ENCODE measurements around the gene AUTS2.

AUTS2 gene

GRCh38 chr7:70426249-70426880 is 828.1 kb downstream of the AUTS2 start:
- H3K4me1 ChIP-seq (ENCODE audit: control insufficient read depth in 1 of 2, insufficient read depth in 2 of 2, low read length in 2 of 2): no peaks in the 10 kb centered on the region
- H3K4me3 ChIP-seq (ENCODE audit: low read depth in 1 of 2, low read length in 2 of 2): no peak overlapping the region
- no peak overlapping the region for H3K27ac ChIP-seq (ENCODE audit: low read depth, low read length)
- H3K9ac ChIP-seq (ENCODE audit: low read depth in 1 of 2, low read length in 2 of 2): no peak overlapping the region
- no peaks in the 10 kb centered on the region for H3K9me3 ChIP-seq (ENCODE audit: control insufficient read depth in 1 of 2, low read length in 2 of 2)
- no peaks in the 10 kb centered on the region for H3K36me3 ChIP-seq (ENCODE audit: control insufficient read depth in 1 of 2, insufficient read depth in 2 of 2, low read length in 2 of 2)
- no peaks in the 10 kb centered on the region for H3K27me3 ChIP-seq (ENCODE audit: control insufficient read depth in 1 of 2, insufficient read depth in 2 of 2, low read length in 2 of 2)

- Histone ChIP-seq H3K9me3 (ENCODE audit: control insufficient read depth in 1 of 2, low read length in 2 of 2) (no peaks in the 10 kb centered on the region), H3K4me1 (ENCODE audit: control insufficient read depth in 1 of 2, insufficient read depth in 2 of 2, low read length in 2 of 2) (no peaks in the 10 kb centered on the region), H3K9ac (ENCODE audit: low read depth in 1 of 2, low read length in 2 of 2) (no peak overlapping the region), H3K27ac (ENCODE audit: low read depth, low read length) (no peak overlapping the region), H3K4me3 (ENCODE audit: low read depth in 1 of 2, low read length in 2 of 2) (no peak overlapping the region), H3K27me3 (ENCODE audit: control insufficient read depth in 1 of 2, insufficient read depth in 2 of 2, low read length in 2 of 2) (no peaks in the 10 kb centered on the region), H3K36me3 (ENCODE audit: control insufficient read depth in 1 of 2, insufficient read depth in 2 of 2, low read length in 2 of 2) (no peaks in the 10 kb centered on the region)
Measured at GRCh38 chr7:70432567-70433001, 834.3 kb downstream of the AUTS2 start.

- Histone ChIP-seq H3K9ac (ENCODE audit: low read depth in 1 of 2, low read length in 2 of 2) (no peak overlapping the region), H3K9me3 (ENCODE audit: control insufficient read depth in 1 of 2, low read length in 2 of 2) (no peaks in the 10 kb centered on the region), H3K36me3 (ENCODE audit: control insufficient read depth in 1 of 2, insufficient read depth in 2 of 2, low read length in 2 of 2) (no peaks in the 10 kb centered on the region), H3K27me3 (ENCODE audit: control insufficient read depth in 1 of 2, insufficient read depth in 2 of 2, low read length in 2 of 2) (no peaks in the 10 kb centered on the region), H3K4me1 (ENCODE audit: control insufficient read depth in 1 of 2, insufficient read depth in 2 of 2, low read length in 2 of 2) (no peaks in the 10 kb centered on the region), H3K4me3 (ENCODE audit: low read depth in 1 of 2, low read length in 2 of 2) (no peak overlapping the region), H3K27ac (ENCODE audit: low read depth, low read length) (no peak overlapping the region)
Measured at GRCh38 chr7:70434376-70434775, 836.1 kb downstream of the AUTS2 start.

- H3K9ac ChIP-seq (ENCODE audit: low read depth in 1 of 2, low read length in 2 of 2): no peak overlapping the region
- H3K4me1 ChIP-seq (ENCODE audit: control insufficient read depth in 1 of 2, insufficient read depth in 2 of 2, low read length in 2 of 2): no peaks in the 10 kb centered on the region
- no peaks in the 10 kb centered on the region for H3K36me3 ChIP-seq (ENCODE audit: control insufficient read depth in 1 of 2, insufficient read depth in 2 of 2, low read length in 2 of 2)
- no peak overlapping the region for H3K27ac ChIP-seq (ENCODE audit: low read depth, low read length)
- H3K27me3 ChIP-seq (ENCODE audit: control insufficient read depth in 1 of 2, insufficient read depth in 2 of 2, low read length in 2 of 2): no peaks in the 10 kb centered on the region
- H3K4me3 ChIP-seq (ENCODE audit: low read depth in 1 of 2, low read length in 2 of 2): no peak overlapping the region
- H3K9me3 ChIP-seq (ENCODE audit: control insufficient read depth in 1 of 2, low read length in 2 of 2): no peaks in the 10 kb centered on the region
Measured at GRCh38 chr7:70434821-70435220, 836.5 kb downstream of the AUTS2 start.

- Histone ChIP-seq H3K4me3 (ENCODE audit: low read depth in 1 of 2, low read length in 2 of 2) (no peak overlapping the region), H3K4me1 (ENCODE audit: control insufficient read depth in 1 of 2, insufficient read depth in 2 of 2, low read length in 2 of 2) (no peaks in the 10 kb centered on the region), H3K9ac (ENCODE audit: low read depth in 1 of 2, low read length in 2 of 2) (no peak overlapping the region), H3K27me3 (ENCODE audit: control insufficient read depth in 1 of 2, insufficient read depth in 2 of 2, low read length in 2 of 2) (no peaks in the 10 kb centered on the region), H3K9me3 (ENCODE audit: control insufficient read depth in 1 of 2, low read length in 2 of 2) (no peaks in the 10 kb centered on the region), H3K36me3 (ENCODE audit: control insufficient read depth in 1 of 2, insufficient read depth in 2 of 2, low read length in 2 of 2) (no peaks in the 10 kb centered on the region), H3K27ac (ENCODE audit: low read depth, low read length) (no peak overlapping the region)
Measured at GRCh38 chr7:70435634-70436033, 837.4 kb downstream of the AUTS2 start.

- no peaks in the 10 kb centered on the region for H3K9me3 ChIP-seq (ENCODE audit: control insufficient read depth in 1 of 2, low read length in 2 of 2)
- no peak overlapping the region for H3K27ac ChIP-seq (ENCODE audit: low read depth, low read length)
- H3K4me1 ChIP-seq (ENCODE audit: control insufficient read depth in 1 of 2, insufficient read depth in 2 of 2, low read length in 2 of 2): no peaks in the 10 kb centered on the region
- no peak overlapping the region for H3K4me3 ChIP-seq (ENCODE audit: low read depth in 1 of 2, low read length in 2 of 2)
- no peaks in the 10 kb centered on the region for H3K27me3 ChIP-seq (ENCODE audit: control insufficient read depth in 1 of 2, insufficient read depth in 2 of 2, low read length in 2 of 2)
- H3K36me3 ChIP-seq (ENCODE audit: control insufficient read depth in 1 of 2, insufficient read depth in 2 of 2, low read length in 2 of 2): no peaks in the 10 kb centered on the region
- no peak overlapping the region for H3K9ac ChIP-seq (ENCODE audit: low read depth in 1 of 2, low read length in 2 of 2)
Measured at GRCh38 chr7:70436790-70437350, 838.6 kb downstream of the AUTS2 start.

- H3K27ac ChIP-seq (ENCODE audit: low read depth, low read length): no peak overlapping the region
- no peaks in the 10 kb centered on the region for H3K9me3 ChIP-seq (ENCODE audit: control insufficient read depth in 1 of 2, low read length in 2 of 2)
- no peak overlapping the region for H3K9ac ChIP-seq (ENCODE audit: low read depth in 1 of 2, low read length in 2 of 2)
- H3K27me3 ChIP-seq (ENCODE audit: control insufficient read depth in 1 of 2, insufficient read depth in 2 of 2, low read length in 2 of 2): no peaks in the 10 kb centered on the region
- H3K4me1 ChIP-seq (ENCODE audit: control insufficient read depth in 1 of 2, insufficient read depth in 2 of 2, low read length in 2 of 2): no peaks in the 10 kb centered on the region
- H3K4me3 ChIP-seq (ENCODE audit: low read depth in 1 of 2, low read length in 2 of 2): no peak overlapping the region
- H3K36me3 ChIP-seq (ENCODE audit: control insufficient read depth in 1 of 2, insufficient read depth in 2 of 2, low read length in 2 of 2): no peaks in the 10 kb centered on the region
Measured at GRCh38 chr7:70439651-70440050, 841.4 kb downstream of the AUTS2 start.

GRCh38 chr7:70446448-70447143 is 848.3 kb downstream of the AUTS2 start:
- H3K27ac ChIP-seq (ENCODE audit: low read depth, low read length): no peak overlapping the region
- no peaks in the 10 kb centered on the region for H3K36me3 ChIP-seq (ENCODE audit: control insufficient read depth in 1 of 2, insufficient read depth in 2 of 2, low read length in 2 of 2)
- no peak overlapping the region for H3K4me3 ChIP-seq (ENCODE audit: low read depth in 1 of 2, low read length in 2 of 2)
- no peak overlapping the region for H3K9ac ChIP-seq (ENCODE audit: low read depth in 1 of 2, low read length in 2 of 2)
- H3K4me1 ChIP-seq (ENCODE audit: control insufficient read depth in 1 of 2, insufficient read depth in 2 of 2, low read length in 2 of 2): no peaks in the 10 kb centered on the region
- no peaks in the 10 kb centered on the region for H3K27me3 ChIP-seq (ENCODE audit: control insufficient read depth in 1 of 2, insufficient read depth in 2 of 2, low read length in 2 of 2)
- no peaks in the 10 kb centered on the region for H3K9me3 ChIP-seq (ENCODE audit: control insufficient read depth in 1 of 2, low read length in 2 of 2)

- H3K36me3 ChIP-seq (ENCODE audit: control insufficient read depth in 1 of 2, insufficient read depth in 2 of 2, low read length in 2 of 2): no peaks in the 10 kb centered on the region
- no peak overlapping the region for H3K9ac ChIP-seq (ENCODE audit: low read depth in 1 of 2, low read length in 2 of 2)
- H3K9me3 ChIP-seq (ENCODE audit: control insufficient read depth in 1 of 2, low read length in 2 of 2): no peaks in the 10 kb centered on the region
- H3K4me1 ChIP-seq (ENCODE audit: control insufficient read depth in 1 of 2, insufficient read depth in 2 of 2, low read length in 2 of 2): no peaks in the 10 kb centered on the region
- H3K4me3 ChIP-seq (ENCODE audit: low read depth in 1 of 2, low read length in 2 of 2): no peak overlapping the region
- H3K27ac ChIP-seq (ENCODE audit: low read depth, low read length): no peak overlapping the region
- H3K27me3 ChIP-seq (ENCODE audit: control insufficient read depth in 1 of 2, insufficient read depth in 2 of 2, low read length in 2 of 2): no peaks in the 10 kb centered on the region
Measured at GRCh38 chr7:70448312-70448906, 850.1 kb downstream of the AUTS2 start.

- Histone ChIP-seq H3K27me3 (ENCODE audit: control insufficient read depth in 1 of 2, insufficient read depth in 2 of 2, low read length in 2 of 2) (no peaks in the 10 kb centered on the region), H3K36me3 (ENCODE audit: control insufficient read depth in 1 of 2, insufficient read depth in 2 of 2, low read length in 2 of 2) (no peaks in the 10 kb centered on the region)
Measured at GRCh38 chr7:70450731-70451130, 852.5 kb downstream of the AUTS2 start.

More at GRCh38 chr7:70450731-70451130, 852.5 kb downstream of the AUTS2 start:
- Histone ChIP-seq H3K4me3 (ENCODE audit: low read depth in 1 of 2, low read length in 2 of 2) (no peak overlapping the region), H3K27ac (ENCODE audit: low read depth, low read length) (no peak overlapping the region), H3K9me3 (ENCODE audit: control insufficient read depth in 1 of 2, low read length in 2 of 2) (no peaks in the 10 kb centered on the region), H3K9ac (ENCODE audit: low read depth in 1 of 2, low read length in 2 of 2) (no peak overlapping the region), H3K4me1 (ENCODE audit: control insufficient read depth in 1 of 2, insufficient read depth in 2 of 2, low read length in 2 of 2) (no peaks in the 10 kb centered on the region)
